Anterior cingulate cortex (tissue), 58 donors: Measurements from ENCODE around the gene COQ10B.
"Not testable (repeated sequence)": the region's sequence is repeated elsewhere in the genome, so short reads cannot be mapped to it uniquely, and the experiment has no call there.

Experiments used
- DNase-seq, 58 donors: peaks; one replicate each; lab custom pipeline; 2025; lab: John Stamatoyannopoulos, UW

Gene COQ10B

DNA sequence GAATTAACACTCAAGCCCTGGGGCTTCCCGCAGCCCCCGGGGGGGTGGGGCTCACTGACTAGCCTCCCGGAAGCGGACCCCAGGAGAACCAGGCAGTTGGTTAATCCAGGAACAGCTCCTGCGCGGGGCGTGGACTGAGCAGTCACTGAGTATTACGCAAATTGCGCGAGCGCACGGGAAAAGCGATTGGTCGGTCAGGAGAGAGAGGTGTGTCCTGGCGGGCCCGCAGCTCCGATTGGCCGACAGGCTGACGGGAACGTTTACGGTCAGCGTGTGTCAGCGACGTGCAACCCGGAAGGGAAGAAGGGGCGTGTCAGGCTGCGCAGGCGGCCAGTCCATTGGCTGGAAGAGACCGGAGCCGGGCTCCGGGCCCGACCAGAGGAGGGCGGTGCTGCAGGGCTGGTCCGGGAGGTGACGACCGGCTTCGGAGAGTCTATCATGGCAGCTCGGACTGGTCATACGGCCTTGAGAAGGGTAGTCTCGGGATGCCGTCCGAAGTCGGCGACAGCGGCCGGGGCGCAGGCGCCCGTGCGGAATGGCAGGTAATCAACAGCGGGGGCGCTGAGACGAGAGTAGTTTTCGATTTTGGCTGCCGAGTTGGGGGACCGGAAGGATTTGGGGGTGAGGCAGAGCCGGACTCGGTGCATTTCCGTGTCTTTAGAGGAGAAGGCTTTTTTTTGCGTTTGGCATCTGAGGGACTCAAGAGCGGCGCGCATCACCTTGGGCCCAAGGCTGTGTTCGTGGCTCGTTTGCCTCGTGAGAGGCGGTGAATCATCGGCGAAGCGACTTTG lies at the start of gene COQ10B:
Gene COQ10B (plus strand): TSS at position 430 of the 791 bp plus-strand sequence. CDS start 9 bp downstream, at position 439.
- peak; percentile 90 to 100 (median 100) for DNase-seq

GRCh38 chr2:197405582-197405981 lies 47.8 kb upstream of the COQ10B start:
- no peak for DNase-seq

- no peak for DNase-seq
Measured at GRCh38 chr2:197414039-197414438, 39.3 kb upstream of the COQ10B start.

- no peak for DNase-seq
Measured at GRCh38 chr2:197414515-197414914, 38.8 kb upstream of the COQ10B start.

GRCh38 chr2:197416268-197416667 lies 37.1 kb upstream of the COQ10B start:
- DNase-seq, result no peak

- no peak for DNase-seq
Measured at GRCh38 chr2:197419438-197419837, 33.9 kb upstream of the COQ10B start.

- no peak for DNase-seq
Measured at GRCh38 chr2:197423307-197423706, 30.0 kb upstream of the COQ10B start.

DNA sequence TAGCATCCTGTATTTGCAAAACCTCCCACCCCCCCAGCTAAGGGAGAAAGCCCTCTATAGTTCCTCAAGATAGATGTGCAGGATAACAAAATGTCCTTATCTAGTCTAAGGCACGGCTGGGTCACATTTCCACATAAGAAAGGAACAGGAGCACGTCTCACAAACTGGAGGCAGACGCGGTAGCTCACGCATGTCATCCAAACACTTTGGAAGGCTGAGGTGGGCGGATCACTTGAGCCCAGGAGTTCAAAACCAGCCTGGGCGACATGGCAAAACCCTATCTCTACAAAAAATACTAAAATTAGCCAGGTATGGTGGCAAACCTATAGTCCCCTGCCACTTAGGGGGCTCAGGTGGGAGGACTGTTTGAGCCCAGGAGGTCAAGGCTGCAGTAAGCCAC lies 27.8 kb upstream of the COQ10B start:
- DNase-seq, result no peak

DNA sequence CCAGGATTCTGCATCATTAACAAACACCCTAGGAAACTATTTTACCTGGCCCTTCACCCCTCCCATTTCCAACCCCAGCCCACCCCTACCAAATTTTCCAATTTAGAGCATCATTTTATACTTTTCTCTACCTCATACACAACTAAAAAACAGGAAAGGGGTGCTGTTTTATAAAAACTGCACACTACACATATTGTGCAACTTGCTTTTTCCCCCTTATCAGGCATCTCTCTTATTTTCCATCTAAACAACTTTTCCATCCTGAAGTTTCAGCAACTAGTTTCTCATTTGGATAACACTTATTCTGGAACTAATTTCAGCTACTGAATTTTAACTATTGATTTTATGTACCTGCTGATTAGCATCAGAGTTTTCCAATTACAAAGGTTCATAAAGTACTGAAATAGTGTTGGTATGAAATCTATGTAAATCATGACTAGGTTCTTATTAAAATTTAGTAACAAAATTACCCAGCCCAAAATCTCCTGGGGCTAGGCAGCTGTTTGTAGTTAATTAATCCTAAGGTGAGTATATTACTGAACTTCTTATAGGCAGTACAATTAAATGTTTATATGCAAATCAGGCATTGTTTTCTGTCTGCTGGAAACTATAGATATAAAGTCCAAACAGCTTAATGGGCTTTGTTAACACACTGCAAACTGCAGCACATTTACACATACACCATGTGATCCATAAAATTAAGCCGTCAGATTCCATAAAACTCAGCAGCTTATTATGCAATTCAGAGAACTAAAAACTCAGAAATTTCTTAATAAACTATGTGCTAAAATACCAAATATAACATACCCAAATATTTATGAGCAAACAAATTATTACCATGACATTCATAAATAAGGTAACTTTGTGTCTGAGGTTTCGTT lies 26.4 kb upstream of the COQ10B start:
- no peak for DNase-seq

GRCh38 chr2:197427986-197428385 lies 25.4 kb upstream of the COQ10B start:
- no peak for DNase-seq

DNA sequence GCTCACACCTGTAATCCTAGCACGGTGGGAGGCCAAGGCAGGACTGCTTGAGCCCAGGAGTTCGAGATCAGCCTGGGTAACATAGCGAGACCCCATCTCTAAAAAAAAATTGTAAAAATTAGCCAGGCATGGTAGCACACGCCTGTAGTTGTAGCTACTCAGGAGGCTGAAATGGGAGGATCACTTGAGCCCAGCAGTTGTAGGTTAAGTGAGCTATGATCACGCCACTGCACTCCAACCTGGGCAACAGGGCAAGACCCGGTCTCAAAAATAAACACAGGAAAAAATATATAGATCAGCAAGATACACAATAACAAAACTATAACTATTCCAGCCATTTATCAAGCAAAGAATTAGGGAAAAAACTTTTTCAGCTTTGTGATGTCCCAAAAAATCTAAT lies 21.5 kb upstream of the COQ10B start:
- no peak for DNase-seq

DNA sequence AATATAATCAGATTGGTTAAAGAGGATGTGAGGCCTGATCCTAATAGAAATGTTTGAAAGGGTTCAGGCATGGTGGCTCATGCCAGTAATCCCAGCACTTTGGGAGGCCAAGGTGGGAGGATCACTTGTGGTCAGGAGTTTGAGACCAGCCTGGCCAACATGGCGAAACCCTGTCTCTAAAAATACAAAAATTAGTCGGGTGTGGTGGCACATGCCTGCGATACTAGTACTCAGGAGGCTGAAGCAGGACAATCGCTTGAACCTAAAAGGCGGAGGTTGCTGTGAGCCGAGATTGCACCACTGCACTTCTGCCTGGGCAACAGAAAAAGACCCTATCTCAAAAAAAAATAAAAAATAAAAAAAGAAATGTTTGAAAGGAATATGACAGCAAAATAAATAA lies 20.8 kb upstream of the COQ10B start:
- DNase-seq, result not testable (repeated sequence)

DNA sequence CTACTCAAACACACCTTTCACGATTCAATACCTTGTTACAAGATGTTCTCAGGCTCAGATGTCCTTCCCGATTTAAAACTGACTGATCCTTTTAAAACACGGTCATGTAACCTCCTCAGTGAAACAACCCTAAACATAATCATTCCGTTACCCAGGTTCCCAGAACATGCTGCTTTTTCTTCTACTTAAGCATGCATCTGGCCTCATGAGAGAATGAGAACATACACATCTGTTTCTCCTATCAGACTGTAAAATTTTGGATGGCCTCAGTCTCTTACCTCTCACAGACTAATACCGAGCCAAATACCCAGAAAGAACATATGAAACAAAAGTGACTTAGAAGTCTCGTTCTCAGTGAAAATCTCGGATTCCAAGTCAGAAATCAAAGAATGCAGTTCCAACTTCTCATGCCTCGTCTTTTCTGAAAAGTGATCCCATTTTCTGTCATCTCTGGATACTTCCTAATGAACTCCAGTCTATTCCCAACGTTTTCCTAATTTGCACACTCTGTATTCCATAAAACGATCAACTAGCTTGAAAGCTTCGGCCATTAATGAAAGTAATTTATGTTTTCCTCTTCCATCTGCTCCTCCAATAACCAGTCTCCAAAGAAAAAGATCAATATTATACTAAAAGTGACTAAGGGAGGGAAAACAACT lies 19.4 kb upstream of the COQ10B start:
- no peak for DNase-seq

GRCh38 chr2:197434541-197435513 lies 18.5 kb upstream of the COQ10B start, which contains the start of gene SF3B1:
TSS of gene SF3B1 (minus strand) at chr2:197435028. CDS start at chr2:197434999, 29 bp downstream.
- DNase-seq, result peak; percentile 76 to 98 (median 96)

GRCh38 chr2:197435598-197436420 lies 17.5 kb upstream of the COQ10B start:
- no peak for DNase-seq

DNA sequence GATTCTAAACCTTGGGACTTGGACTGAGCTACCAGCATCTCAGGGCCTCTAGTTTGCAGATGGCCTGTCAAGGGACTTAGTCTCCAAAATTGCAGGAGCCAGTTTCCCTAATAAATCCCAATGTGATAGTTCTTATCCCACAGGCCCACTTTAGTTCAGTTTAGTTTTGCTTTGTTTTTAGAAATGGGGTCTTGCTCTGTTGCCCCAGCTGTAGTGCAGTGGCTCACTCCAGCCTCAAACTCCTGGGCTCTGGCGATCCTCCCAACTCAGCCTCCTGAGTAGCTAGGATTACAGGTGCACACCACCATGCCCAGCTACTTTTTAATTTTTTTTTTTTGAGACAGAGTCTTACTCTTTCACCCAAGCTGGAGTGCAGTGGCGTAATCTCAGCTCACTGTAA lies 16.0 kb upstream of the COQ10B start:
- DNase-seq, result no peak

DNA sequence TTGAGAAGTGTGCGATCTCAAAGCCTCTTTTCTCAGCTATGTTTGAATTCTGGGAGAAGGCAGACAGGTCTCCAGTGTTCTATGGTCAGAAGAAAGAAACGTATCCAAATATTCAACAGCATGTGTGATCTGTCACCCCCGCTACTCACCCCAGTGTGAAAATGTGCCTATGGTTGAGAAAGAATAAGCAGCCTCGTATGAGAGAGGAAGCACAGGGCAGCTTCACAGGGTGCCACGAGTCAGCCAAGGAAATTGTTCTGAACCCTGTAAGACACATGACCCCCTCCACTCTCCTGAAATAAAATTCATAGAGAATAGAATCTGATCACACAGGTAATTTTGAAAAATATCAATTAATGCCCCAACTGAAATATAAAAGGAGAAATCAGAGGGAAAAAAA lies 10.5 kb upstream of the COQ10B start:
- no peak for DNase-seq

DNA sequence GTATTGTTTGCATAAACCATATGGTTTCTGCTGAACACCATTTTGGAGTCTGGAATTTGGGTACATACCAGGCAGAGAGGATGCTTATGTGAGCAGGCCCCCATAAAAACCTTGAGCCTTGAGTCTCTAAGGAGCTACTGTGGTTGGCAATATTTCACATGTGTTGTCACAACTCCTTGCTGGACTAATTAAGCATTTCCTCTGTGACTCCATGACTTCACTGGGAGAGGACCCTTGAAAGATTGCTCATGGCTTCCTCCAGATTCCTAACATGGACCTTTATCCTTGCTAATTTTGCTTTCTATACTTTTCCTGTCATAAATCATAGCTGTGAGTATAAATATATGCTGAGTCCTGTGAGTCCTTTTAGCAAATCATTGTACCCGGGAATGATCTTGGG lies 7.6 kb upstream of the COQ10B start:
- DNase-seq, result no peak

GRCh38 chr2:197446844-197447243 lies 6.5 kb upstream of the COQ10B start:
- DNase-seq, result no peak
